Fibroblast of mammary gland (primary cell): ENCODE results near the gene CLCN2.

Source experiments
- DNase-seq: peaks from one replicate; pipeline ENCODE4 v3.0.0-alpha.2; 2010; ENCODE audit warnings: low read depth
- H3K4me3 ChIP-seq: 2 replicates; pipeline ENCODE4 v1.5.1; 2011; ENCODE audit warnings: low read depth, mild to moderate bottlenecking, low read length, moderate library complexity; ENCODE audit not compliant: control insufficient read depth
- TF ChIP-seq, protein P1 (sequence below): conservative IDR thresholded peaks from 2 replicates; pipeline ENCODE4 v1.5.1; 2011; ENCODE audit warnings: low read depth, low read length, inconsistent platforms; ENCODE audit not compliant: control insufficient read depth, insufficient read depth

The CLCN2 gene

DNA sequence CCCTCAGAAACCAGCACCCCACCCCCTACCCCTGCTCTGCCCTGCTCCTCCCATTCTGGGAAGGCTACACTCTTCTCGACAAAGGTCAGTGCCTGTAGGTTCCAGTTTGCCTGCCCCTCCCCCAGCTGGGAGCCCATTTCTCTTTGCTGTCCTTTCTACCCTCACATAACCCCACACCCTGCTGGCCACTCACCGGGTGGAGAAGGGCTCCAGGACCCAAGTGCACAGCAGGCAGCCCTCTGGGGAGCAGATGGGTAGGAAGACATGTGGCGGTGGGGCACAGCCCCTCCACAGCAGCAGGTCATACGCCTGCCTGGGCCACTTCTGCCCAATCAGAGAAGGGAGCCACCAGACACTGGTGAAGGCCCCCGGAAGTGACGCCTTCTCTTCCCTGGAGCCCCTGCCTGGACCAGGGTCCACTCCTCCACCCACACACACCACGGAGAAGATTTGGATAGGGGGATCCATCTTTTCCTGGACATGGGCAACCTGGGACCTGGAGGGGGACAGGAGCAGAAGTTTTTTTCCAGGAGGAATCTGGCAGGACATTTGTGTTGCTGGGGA, 16.6 kb upstream of the CLCN2 start, which contains the start of gene THPO:
Gene THPO (minus strand): TSS at position 326 of the 564 bp plus-strand sequence. CDS start 1,948 bp downstream, outside the sequence.
- TF ChIP-seq, protein P1, sequence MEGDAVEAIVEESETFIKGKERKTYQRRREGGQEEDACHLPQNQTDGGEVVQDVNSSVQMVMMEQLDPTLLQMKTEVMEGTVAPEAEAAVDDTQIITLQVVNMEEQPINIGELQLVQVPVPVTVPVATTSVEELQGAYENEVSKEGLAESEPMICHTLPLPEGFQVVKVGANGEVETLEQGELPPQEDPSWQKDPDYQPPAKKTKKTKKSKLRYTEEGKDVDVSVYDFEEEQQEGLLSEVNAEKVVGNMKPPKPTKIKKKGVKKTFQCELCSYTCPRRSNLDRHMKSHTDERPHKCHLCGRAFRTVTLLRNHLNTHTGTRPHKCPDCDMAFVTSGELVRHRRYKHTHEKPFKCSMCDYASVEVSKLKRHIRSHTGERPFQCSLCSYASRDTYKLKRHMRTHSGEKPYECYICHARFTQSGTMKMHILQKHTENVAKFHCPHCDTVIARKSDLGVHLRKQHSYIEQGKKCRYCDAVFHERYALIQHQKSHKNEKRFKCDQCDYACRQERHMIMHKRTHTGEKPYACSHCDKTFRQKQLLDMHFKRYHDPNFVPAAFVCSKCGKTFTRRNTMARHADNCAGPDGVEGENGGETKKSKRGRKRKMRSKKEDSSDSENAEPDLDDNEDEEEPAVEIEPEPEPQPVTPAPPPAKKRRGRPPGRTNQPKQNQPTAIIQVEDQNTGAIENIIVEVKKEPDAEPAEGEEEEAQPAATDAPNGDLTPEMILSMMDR = no peak
- H3K4me3 ChIP-seq = no peak within 1 kb of the TSS
- no peak for DNase-seq

DNA sequence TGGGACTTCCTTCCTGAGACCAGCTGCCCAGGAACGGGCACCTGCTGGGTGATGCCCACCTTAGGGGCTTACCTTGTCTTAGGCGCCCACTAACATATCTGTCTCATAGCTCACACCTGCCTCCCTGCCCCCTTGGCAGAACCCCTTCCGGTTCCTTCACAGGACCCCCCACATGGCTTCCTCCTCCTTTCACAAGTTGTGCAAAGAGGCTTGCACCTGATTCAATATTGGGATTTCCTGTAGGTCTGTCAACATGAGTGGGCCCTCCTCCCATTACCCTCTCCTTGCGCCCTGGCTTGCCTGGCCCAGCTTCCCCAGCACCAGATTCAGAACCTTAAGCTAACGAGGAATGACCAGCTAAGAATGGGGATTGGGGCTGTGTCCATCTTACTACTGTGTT, 16.0 kb upstream of the CLCN2 start:
- TF ChIP-seq, protein P1 = no peak
- DNase-seq = no peak
- H3K4me3 ChIP-seq = no peak overlapping the region

DNA sequence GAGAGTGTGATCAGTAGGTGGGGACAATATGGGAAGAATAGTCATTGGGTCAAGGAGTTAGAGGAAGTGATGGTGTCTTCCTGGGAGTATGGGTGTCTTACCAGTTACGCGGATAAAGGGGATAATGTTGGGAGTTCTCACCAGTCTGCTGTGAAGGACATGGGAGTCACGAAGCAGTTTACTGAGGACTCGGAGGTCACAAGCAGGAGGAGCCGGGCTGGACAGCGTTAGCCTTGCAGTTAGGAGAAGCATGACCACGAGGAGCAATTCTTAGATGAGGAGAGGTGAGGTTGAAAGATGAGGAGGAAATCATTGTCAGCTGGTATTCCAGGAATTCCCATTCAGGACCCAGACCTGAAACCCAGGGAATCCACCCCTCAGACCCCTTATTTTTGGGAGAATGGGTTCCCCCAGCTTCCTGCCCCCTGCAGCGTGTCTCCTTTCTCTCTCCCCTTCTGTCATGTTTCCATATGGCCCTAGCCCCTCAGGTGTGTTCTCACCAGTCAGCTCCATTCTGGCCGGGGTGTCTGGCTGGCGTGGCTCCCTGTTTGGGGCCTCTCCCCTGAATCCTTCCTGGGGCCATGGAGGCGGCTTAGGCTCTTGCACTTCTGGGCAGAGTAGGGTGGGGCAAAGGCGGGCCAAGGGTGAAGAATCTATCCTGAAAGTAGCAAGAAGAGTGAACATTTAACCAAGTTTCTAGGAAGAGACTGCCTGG, 14.5 kb upstream of the CLCN2 start:
- H3K4me3 ChIP-seq = no peak overlapping the region
- no peak for DNase-seq
- TF ChIP-seq, protein P1 = no peak

DNA sequence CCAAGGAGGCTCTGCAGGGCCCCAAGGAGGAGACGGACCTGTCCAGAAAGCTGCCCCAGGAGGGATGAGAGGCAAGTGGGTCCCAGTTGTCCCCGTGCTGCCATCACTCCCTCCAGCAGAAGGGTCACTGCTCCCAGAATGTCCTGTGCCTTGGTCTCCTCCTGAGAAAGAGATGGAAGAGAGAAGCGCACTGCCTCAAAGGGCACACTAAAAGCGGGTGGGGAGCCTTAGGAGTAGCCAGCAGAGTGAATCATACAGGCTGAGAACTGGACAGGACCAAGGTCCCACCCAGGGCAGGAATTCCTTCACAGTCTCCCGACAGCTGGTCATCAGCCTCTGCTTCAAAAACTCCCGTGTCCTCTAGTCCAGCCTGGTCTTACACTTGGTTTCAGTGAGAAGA, 12.0 kb upstream of the CLCN2 start:
- TF ChIP-seq, protein P1 = no peak
- no peak overlapping the region for H3K4me3 ChIP-seq

DNA sequence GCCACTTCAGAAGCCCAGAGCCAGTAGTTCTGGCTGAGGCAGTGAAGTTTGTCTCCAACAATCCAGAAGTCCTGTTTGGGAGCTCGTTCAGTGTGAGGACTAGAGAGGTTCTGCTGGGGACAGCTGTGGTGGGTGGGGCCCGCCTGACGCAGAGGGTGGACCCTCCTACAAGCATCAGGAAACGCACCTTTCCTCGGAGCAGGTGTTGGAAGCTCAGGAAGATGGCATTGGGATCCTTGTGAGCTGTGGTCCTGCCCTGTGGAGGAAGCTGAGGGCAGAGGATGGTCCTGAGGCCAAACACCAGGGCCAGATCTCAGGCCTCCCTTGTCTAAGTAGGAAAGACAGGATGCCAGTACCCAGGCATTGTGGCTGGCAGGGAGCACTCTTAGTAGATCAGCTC, 11.5 kb upstream of the CLCN2 start:
- DNase-seq = no peak
- TF ChIP-seq, protein P1 = no peak
- H3K4me3 ChIP-seq = no peak overlapping the region

More for the DNA sequence above, 12.0 kb upstream of the CLCN2 start:
- peak; percentile 50 for DNase-seq

DNA sequence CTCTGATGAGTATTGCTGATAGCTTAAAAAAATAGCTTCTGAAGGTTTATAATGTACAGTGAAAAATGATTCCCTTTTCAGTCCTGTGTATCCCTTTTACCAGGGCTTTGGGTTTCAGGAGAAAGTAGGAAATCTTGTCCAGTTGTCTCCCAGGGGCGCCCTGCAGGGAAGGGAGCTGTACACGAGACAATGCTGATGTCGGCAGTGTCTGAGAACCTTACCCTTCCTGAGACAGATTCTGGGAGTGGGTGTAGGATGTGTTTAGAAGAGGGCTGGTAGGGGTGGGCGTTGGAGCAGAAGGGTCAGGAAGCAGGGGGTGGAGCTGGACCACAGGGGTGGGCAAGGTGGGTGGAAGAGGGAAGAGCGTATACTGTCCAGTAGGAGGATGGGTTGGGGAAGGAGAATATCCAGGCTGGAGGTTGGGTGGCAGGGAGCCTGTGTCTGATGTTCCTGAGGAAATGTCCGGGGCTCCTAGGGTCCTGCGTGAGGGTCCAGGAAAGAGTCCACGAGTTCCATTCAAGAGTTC, 11.0 kb upstream of the CLCN2 start:
- no peak overlapping the region for H3K4me3 ChIP-seq
- no peak for DNase-seq
- TF ChIP-seq, protein P1 = no peak
